HepG2 (cell line): ENCODE results near the gene STKLD1. TPM values are rescaled to one million over a fixed set of nuclear protein-coding genes. Genes with fewer than 3 reads are reported as not detected.

Experiments
- ATAC-seq: fragments of 200-7000 bp; cut with Tn5 transposase; 3 replicates; pipeline ENCODE4 v1.9.1; 2020; ENCODE audit warnings: mild to moderate bottlenecking, moderate library complexity
- BruUV-seq: library from RNA; stranded (reverse); fragments of 400-500 nt; replicated peaks from 2 replicates; lab custom pipeline; 2021; lab: Mats Ljungman, UMichigan
- CTCF ChIA-PET: fragments of 300-600 bp; formaldehyde crosslinking; extraction: SDS; loops from one replicate; lab custom pipeline; 2021; ENCODE audit warnings: low total read pairs, inconsistent platforms, low intra/inter-chr PET ratio; lab: Yijun Ruan, JAX
- POLR2A ChIA-PET: fragments of 350-600 bp; sonication (Branson Sonifier 250); formaldehyde crosslinking; loops from one replicate; lab custom pipeline; 2020; ENCODE audit warnings: antibody characterized with exemption, inconsistent platforms; lab: Yijun Ruan, JAX
- DNase-seq: peaks from one replicate; pipeline ENCODE4 v3.0.0-alpha.2; 2015; ENCODE audit warnings: low spot score
- FAIRE-seq: peaks from 3 replicates; lab custom pipeline; 2011; peaks lifted over from hg19 to GRCh38; lab: Jason Lieb, UNC
- H2AFZ ChIP-seq: one replicate; pipeline ENCODE4 v1.6.1; 2011; ENCODE audit warnings: low read length, inconsistent platforms
- H3K27ac ChIP-seq: fragments of 300-600 bp; 3 replicates; pipeline ENCODE4 v1.8.0; 2011; ENCODE audit warnings: mixed run types, mild to moderate bottlenecking, mixed read lengths, low read length, inconsistent platforms; ENCODE audit not compliant: insufficient read depth; ENCODE audit errors: extremely low read length
- H3K27me3 ChIP-seq, 2 experiments: fragments of 200-600 bp in 1 of 2; 2 replicates in 1 of 2; 3 replicates in 1 of 2; pipeline versions ENCODE4 v1.6.0 to v1.8.0; 2011; ENCODE audit warnings: low read length in 2 of 2, mild to moderate bottlenecking in 2 of 2, moderate library complexity in 2 of 2, inconsistent platforms in 1 of 2; ENCODE audit not compliant: insufficient read depth in 2 of 2, control insufficient read depth in 1 of 2
- H3K36me3 ChIP-seq, 2 experiments: fragments of 200-600 bp in 1 of 2; replicated peaks in 1 of 2; 2 replicates in 1 of 2; 3 replicates in 1 of 2; pipeline versions ENCODE4 v1.5.1 to v1.8.0; 2011; ENCODE audit warnings: low read length in 2 of 2, inconsistent platforms in 1 of 2; ENCODE audit not compliant: insufficient read depth in 2 of 2, control insufficient read depth in 1 of 2
- H3K4me1 ChIP-seq: 2 replicates; pipeline ENCODE4 v1.5.1; 2012; ENCODE audit warnings: low read length, inconsistent platforms; ENCODE audit not compliant: insufficient read depth
- H3K4me2 ChIP-seq: 2 replicates; pipeline ENCODE4 v1.6.0; 2011; ENCODE audit warnings: low read depth, low read length, inconsistent platforms
- H3K4me3 ChIP-seq, 3 experiments: fragments of 200-600 bp in 1 of 3; sonication (generic), shearing (Covaris generic) in 1 of 3; replicated peaks in 1 of 3; 2 replicates each; pipeline ENCODE4 v1.5.1; 2011 to 2016; ENCODE audit warnings: low read length in 3 of 3, inconsistent platforms in 2 of 3, low read depth in 2 of 3, mild to moderate bottlenecking in 2 of 3, control low read depth in 1 of 3, mixed read lengths in 1 of 3; ENCODE audit not compliant: insufficient read depth in 1 of 3
- H3K79me2 ChIP-seq: one replicate; pipeline ENCODE4 v1.6.1; 2011; ENCODE audit warnings: low read length, inconsistent platforms; ENCODE audit not compliant: insufficient read depth
- H3K9ac ChIP-seq: 2 replicates; pipeline ENCODE4 v1.6.0; 2011; ENCODE audit warnings: mild to moderate bottlenecking, low read depth, low read length, inconsistent platforms; ENCODE audit not compliant: insufficient read depth
- H3K9me3 ChIP-seq: 2 replicates; pipeline ENCODE4 v1.5.1; 2012; ENCODE audit warnings: mild to moderate bottlenecking, low read length
- H4K20me1 ChIP-seq: 2 replicates; pipeline ENCODE4 v1.6.0; 2011; ENCODE audit warnings: inconsistent platforms, mild to moderate bottlenecking, low read length, moderate library complexity; ENCODE audit not compliant: insufficient read depth
- MEIS2 ChIP-seq: sonication (generic); formaldehyde crosslinking; IDR thresholded peaks from 2 replicates; pipeline ENCODE4 v1.9.0; 2021; ENCODE audit warnings: mild to moderate bottlenecking, missing genetic modification reagents
- NFATC3 ChIP-seq: sonication (generic); formaldehyde crosslinking; IDR thresholded peaks from 2 replicates; pipeline ENCODE4 v1.5.1; 2020; ENCODE audit warnings: mild to moderate bottlenecking, missing genetic modification reagents
- POLR2AphosphoS2 ChIP-seq: IDR thresholded peaks from 2 replicates; pipeline ENCODE4 v1.6.1; 2011; ENCODE audit warnings: low read depth, low read length, improper control_type of control experiment
- POLR2G ChIP-seq: fragments of 200-400 bp; formaldehyde crosslinking; IDR thresholded peaks from 2 replicates; pipeline ENCODE4 v1.6.1; 2018; ENCODE audit warnings: mild to moderate bottlenecking, low read depth, low read length, moderate library complexity
- RAD51 ChIP-seq: fragments of 450-650 bp; IDR thresholded peaks from 2 replicates; pipeline ENCODE4 v1.6.1; 2016; ENCODE audit warnings: borderline replicate concordance
- RBAK ChIP-seq: sonication (generic); formaldehyde crosslinking; IDR thresholded peaks from 2 replicates; pipeline ENCODE4 v1.5.1; 2020; ENCODE audit warnings: mild to moderate bottlenecking, missing genetic modification reagents
- ZNF841 ChIP-seq: sonication (generic); formaldehyde crosslinking; IDR thresholded peaks from 2 replicates; pipeline ENCODE4 v1.8.1; 2023; ENCODE audit warnings: missing genetic modification reagents, borderline replicate concordance
- WGBS: methylation state at CpG from one replicate; pipeline ENCODE4 v1.1.6; 2017; ENCODE audit warnings: low lambda C conversion rate; 5-methylcytosine and 5-hydroxymethylcytosine counted together
- in situ Hi-C: cut with HindIII; loops from 2 replicates; pipeline ENCODE4 v1.10.0; 2017; ENCODE audit warnings: low pct_unique_long_range_greater_than_20kb; ENCODE audit not compliant: extremely low pct_ligation_motif_present
- intact Hi-C: fragments of 100-400 bp; cut with micrococcal nuclease; formaldehyde crosslinking; loops from one replicate; pipeline ENCODE4 v1.10.0; 2022; ENCODE audit not compliant: unreplicated experiment
- polyA plus RNA-seq, 8 experiments: library from polyadenylated mRNA; depleted of rRNA in 3 of 8; stranded (reverse) in 7 of 8; unstranded in 1 of 8; fragments of >200 nt; fragmentation: Illumina TruSeq in 4 of 8; extraction: Trizol in 4 of 8; gene quantifications; 2 replicates each; pipeline versions ENCODE4 v1.2.1 to v1.2.3, GENCODE V29; 2011 to 2016; ENCODE audit warnings: low read depth in 4 of 8, missing spikeins in 1 of 8, mixed read lengths in 1 of 8; ENCODE audit not compliant: insufficient read depth in 1 of 8
- total RNA-seq, 5 experiments: library from RNA; depleted of rRNA; stranded (reverse); fragments of >200 nt; fragmentation: Illumina TruSeq; extraction: Trizol; gene quantifications; 2 replicates each; pipeline ENCODE4 v1.2.3, GENCODE V29; 2016; ENCODE audit warnings: low read depth in 1 of 5

STKLD1 gene
- total and polyA plus RNA-seq, 2 of the 13 experiments (the other 11 are each of a cell fraction or from before 2014, with no cell fraction given): 1.5 to 2.2 TPM

DNA sequence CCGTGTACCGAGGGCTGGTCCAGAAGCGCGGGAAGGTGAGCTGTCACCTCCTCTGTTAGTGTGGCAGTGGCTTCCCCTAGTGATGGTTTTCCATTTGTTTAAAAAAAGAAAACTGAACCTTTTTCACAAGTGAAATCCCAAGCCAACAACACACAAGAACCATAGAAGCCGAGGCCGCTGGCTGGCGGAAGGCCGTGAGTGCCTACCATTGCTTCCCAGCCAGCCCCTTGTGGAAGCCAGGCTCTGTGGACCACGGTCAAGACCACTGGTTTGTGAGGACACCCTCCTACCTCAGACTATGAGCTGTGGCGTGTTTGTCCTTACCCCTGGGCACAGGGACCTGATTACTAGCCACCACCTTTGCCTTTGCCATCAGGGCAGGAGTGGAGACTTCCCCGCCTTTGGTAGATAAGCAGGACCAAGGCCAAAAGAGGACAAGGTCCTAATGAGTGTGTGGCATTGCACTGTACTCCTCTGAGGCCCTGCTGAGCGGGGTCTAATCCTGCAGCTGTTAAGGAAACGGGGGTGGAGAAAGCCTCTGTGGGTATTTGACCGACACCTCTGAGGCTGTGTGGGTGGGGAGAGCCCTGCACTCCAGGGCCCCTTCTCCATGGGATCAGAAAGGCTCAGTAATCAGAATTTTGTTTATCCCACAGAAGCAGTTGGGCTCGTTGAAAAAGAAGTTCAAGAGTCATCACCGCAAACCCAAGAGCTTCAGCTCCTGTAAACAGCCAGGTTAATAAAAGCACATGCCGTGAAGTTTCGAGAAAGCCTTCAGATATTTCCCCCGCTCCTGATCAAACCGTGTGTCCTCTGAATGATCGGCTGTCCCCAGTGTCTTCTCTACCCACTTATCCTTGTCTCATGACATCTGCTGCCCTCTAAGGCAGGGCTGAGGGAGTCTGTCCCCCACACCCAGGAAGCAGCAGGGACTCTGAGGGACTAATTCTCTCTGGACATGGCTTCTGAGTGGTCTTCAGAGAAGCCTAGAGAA, 15.5 kb upstream of the STKLD1 start (continued):
- no peak for TF ChIP-seq MEIS2 (CRISPR knock-in tag)

DNA sequence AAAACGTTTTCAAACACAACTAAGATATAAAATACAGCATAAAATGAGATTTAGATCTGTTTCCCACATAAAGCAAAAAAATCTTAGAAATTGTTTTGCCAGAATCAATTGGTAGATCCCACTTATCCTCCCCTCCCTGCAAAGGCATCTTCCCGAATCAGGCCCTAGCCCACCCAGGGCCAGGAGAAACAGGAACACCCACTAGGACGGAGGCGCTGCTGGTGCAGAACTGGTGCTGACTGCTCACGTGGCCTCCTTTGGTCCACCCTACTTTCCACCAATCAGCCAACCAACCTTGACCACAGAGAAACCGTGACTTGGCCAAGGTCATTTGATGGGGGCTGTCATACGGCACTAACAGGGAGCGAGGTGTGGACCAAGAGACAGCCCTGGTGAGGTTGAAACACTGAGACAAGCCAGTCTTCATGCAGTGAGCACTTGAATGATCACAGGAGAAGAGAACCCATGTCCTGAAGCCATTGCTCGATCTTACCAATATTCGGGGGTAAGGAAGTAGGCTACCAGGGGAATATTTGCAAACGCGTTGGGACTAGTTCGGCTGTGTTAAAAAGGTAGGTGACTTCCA, 14.6 kb upstream of the STKLD1 start:
- POLR2A ChIA-PET: no interaction called here

More for the DNA sequence above, 14.6 kb upstream of the STKLD1 start:
- no TSS peak for BruUV-seq
- FAIRE-seq (no peak), DNase-seq (no peak), ATAC-seq (no peak)
- Histone ChIP-seq H4K20me1 (peaks cover 53% of the 10 kb centered on the region), H3K4me1 (peaks cover 51% of the 10 kb centered on the region), H3K4me2 (no peak overlapping the region), H3K27ac (peak overlapping the region; percentile 50), H3K27me3 (no peaks in the 10 kb centered on the region), H3K9me3 (no peaks in the 10 kb centered on the region), H3K36me3 (peaks cover 22 to 77% of the 10 kb centered on the region in 2 experiments), H3K4me3 (no peak overlapping the region), H2AFZ (no peak overlapping the region), H3K79me2 (peaks cover 22% of the 10 kb centered on the region), H3K9ac (no peak overlapping the region)
- CTCF ChIA-PET: no interaction called here
- in situ Hi-C loops (no loop called here), intact Hi-C loops (no loop called here)
- TF ChIP-seq ZNF841 (CRISPR knock-in tag) (0 out of 2 replicates have a peak, but pooled peaks have one; percentile 1), POLR2AphosphoS2 (peak; percentile 86), POLR2G (peak; percentile 61; the same call in 1 of the 2 replicates), RAD51 (no peak), NFATC3 (CRISPR knock-in tag) (no peak), RBAK (no peak)
- 91% methylated on average over 12 of the region's 13 CpGs for WGBS
